HEK293 (cell line): Measurements from ENCODE around the gene FGD6.

Source experiments
- ATF2 ChIP-seq: fragments of 450-650 bp; formaldehyde crosslinking; IDR thresholded peaks from 2 replicates; pipeline ENCODE4 v1.5.1; 2016; ENCODE audit warnings: missing biosample characterization, missing genetic modification characterization, low read depth
- BCL11A ChIP-seq: fragments of 450-650 bp; formaldehyde crosslinking; IDR thresholded peaks from 2 replicates; pipeline ENCODE4 v1.5.1; 2016; ENCODE audit warnings: low read depth, missing biosample characterization, missing genetic modification characterization
- CTCF ChIP-seq: fragments of 450-650 bp; formaldehyde crosslinking; IDR thresholded peaks from 2 replicates; pipeline ENCODE4 v1.5.1; 2016; ENCODE audit warnings: missing biosample characterization, missing genetic modification characterization
- EGR2 ChIP-seq: fragments of 450-650 bp; formaldehyde crosslinking; IDR thresholded peaks from 2 replicates; pipeline ENCODE4 v1.5.1; 2016; ENCODE audit warnings: low read depth, missing biosample characterization, missing genetic modification characterization
- ZBTB21 ChIP-seq: fragments of 450-650 bp; formaldehyde crosslinking; IDR thresholded peaks from 2 replicates; pipeline ENCODE4 v1.5.1; 2017; ENCODE audit warnings: missing biosample characterization, missing genetic modification characterization
- ZFP69B ChIP-seq: fragments of 450-650 bp; formaldehyde crosslinking; IDR thresholded peaks from 2 replicates; pipeline ENCODE4 v1.5.1; 2016; ENCODE audit warnings: missing biosample characterization, missing genetic modification characterization
- ZNF24 ChIP-seq: fragments of 450-650 bp; formaldehyde crosslinking; IDR thresholded peaks from 2 replicates; pipeline ENCODE4 v1.5.1; 2016; ENCODE audit warnings: missing biosample characterization, missing genetic modification characterization
- ZNF404 ChIP-seq: fragments of 450-650 bp; formaldehyde crosslinking; IDR thresholded peaks from 2 replicates; pipeline ENCODE4 v1.5.1; 2017; ENCODE audit warnings: missing biosample characterization, missing genetic modification characterization
- ZNF596 ChIP-seq: fragments of 450-650 bp; IDR thresholded peaks from 2 replicates; pipeline ENCODE4 v1.5.0; 2018; ENCODE audit warnings: missing biosample characterization, mild to moderate bottlenecking, missing genetic modification characterization, moderate library complexity
- TF ChIP-seq, protein P1 (sequence below): fragments of 450-650 bp; formaldehyde crosslinking; IDR thresholded peaks from 2 replicates; pipeline ENCODE4 v1.5.1; 2016; ENCODE audit warnings: missing biosample characterization, missing genetic modification characterization

DNA sequence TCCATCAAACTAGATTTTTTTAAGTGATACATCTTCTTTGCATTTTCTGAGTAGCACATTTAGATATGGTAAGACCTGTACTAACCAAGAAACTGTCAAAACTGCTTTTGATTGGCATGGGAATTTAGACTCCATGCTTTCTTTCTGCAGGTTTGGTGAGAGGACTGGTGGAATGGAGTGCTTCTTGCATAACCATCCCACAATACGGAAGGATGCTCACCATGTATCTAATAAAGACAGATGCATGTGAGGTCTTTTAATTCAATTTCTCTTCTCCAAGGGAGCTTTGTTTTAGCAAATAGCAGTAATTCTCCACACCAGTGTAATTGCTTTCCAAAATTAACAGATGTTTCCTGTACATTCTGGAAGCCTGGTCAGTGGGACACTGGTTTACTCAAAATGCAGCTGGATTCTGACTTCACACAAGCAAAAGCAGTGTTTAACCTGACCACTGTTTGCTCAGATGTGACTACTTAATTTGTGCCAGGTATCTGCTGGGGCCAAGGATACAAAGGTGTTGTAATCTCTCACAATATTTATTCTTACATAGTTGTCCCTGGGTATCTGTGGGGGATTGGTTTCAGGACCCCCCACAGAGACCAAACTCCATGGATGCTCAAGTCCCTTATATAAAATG, 26.1 kb downstream of the FGD6 start:
- TF ChIP-seq CTCF, result no peak
- no peak for TF ChIP-seq ZNF24 (tag by site-specific recombination)
- TF ChIP-seq ZNF596 (tag by site-specific recombination), result no peak
- TF ChIP-seq ZFP69B (tag by site-specific recombination), result no peak
- TF ChIP-seq EGR2 (tag by site-specific recombination), result no peak
- TF ChIP-seq BCL11A (tag by site-specific recombination), result no peak
- TF ChIP-seq ZNF404 (tag by site-specific recombination), result no peak
- TF ChIP-seq ATF2 (tag by site-specific recombination), result no peak
- TF ChIP-seq ZBTB21 (tag by site-specific recombination), result no peak
- TF ChIP-seq, protein P1, sequence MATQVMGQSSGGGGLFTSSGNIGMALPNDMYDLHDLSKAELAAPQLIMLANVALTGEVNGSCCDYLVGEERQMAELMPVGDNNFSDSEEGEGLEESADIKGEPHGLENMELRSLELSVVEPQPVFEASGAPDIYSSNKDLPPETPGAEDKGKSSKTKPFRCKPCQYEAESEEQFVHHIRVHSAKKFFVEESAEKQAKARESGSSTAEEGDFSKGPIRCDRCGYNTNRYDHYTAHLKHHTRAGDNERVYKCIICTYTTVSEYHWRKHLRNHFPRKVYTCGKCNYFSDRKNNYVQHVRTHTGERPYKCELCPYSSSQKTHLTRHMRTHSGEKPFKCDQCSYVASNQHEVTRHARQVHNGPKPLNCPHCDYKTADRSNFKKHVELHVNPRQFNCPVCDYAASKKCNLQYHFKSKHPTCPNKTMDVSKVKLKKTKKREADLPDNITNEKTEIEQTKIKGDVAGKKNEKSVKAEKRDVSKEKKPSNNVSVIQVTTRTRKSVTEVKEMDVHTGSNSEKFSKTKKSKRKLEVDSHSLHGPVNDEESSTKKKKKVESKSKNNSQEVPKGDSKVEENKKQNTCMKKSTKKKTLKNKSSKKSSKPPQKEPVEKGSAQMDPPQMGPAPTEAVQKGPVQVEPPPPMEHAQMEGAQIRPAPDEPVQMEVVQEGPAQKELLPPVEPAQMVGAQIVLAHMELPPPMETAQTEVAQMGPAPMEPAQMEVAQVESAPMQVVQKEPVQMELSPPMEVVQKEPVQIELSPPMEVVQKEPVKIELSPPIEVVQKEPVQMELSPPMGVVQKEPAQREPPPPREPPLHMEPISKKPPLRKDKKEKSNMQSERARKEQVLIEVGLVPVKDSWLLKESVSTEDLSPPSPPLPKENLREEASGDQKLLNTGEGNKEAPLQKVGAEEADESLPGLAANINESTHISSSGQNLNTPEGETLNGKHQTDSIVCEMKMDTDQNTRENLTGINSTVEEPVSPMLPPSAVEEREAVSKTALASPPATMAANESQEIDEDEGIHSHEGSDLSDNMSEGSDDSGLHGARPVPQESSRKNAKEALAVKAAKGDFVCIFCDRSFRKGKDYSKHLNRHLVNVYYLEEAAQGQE (tag by site-specific recombination), result no peak
